H1 (cell line): ENCODE measurements around the gene PSORS1C1. TPM values are rescaled to one million over a fixed set of nuclear protein-coding genes. Genes with fewer than 3 reads are reported as not detected.
A peak's percentile ranks its signal among the peaks of the same experiment; 100 is the strongest.
"Not testable (repeated sequence)": the region's sequence is repeated elsewhere in the genome, so short reads cannot be mapped to it uniquely, and the experiment has no call there.

Experiments
- CTCF ChIA-PET: fragments of 300-600 bp; sonication (Branson Sonifier 250); formaldehyde crosslinking; loops from one replicate; lab custom pipeline; 2021; ENCODE audit not compliant: partially characterized antibody; lab: Charles Lee
- POLR2A ChIA-PET: fragments of 300-600 bp; sonication (Branson Sonifier 250); formaldehyde crosslinking; loops from one replicate; lab custom pipeline; 2021; ENCODE audit warnings: inconsistent platforms; ENCODE audit not compliant: partially characterized antibody; lab: Charles Lee
- DNase-seq, 2 experiments: peaks; one replicate each; pipeline versions ENCODE4 v3.0.0 to v3.0.0-alpha.2; 2010 to 2022; ENCODE audit warnings: low spot score in 2 of 2, low read depth in 1 of 2, mixed read lengths in 1 of 2
- FAIRE-seq: peaks from 2 replicates; lab custom pipeline; 2011; peaks lifted over from hg19 to GRCh38; lab: Jason Lieb, UNC
- H2AFZ ChIP-seq: 2 replicates; pipeline ENCODE4 v1.8.1; 2012; ENCODE audit warnings: low read length, inconsistent platforms
- H2AK5ac ChIP-seq: 2 replicates; pipeline ENCODE4 v1.6.1; 2013; ENCODE audit warnings: low read depth, low read length
- H2BK120ac ChIP-seq: replicated peaks from 2 replicates; pipeline ENCODE3; 2013; ENCODE audit warnings: low read depth, low read length, inconsistent platforms
- H2BK12ac ChIP-seq: 2 replicates; pipeline ENCODE4 v1.6.1; 2013; ENCODE audit warnings: low read depth, low read length
- H2BK15ac ChIP-seq: 2 replicates; pipeline ENCODE4 v1.6.1; 2013; ENCODE audit warnings: low read length
- H2BK20ac ChIP-seq: 2 replicates; pipeline ENCODE4 v1.6.1; 2013; ENCODE audit warnings: low read length
- H2BK5ac ChIP-seq: 2 replicates; pipeline ENCODE4 v1.6.1; 2013; ENCODE audit warnings: low read depth, low read length
- H3K14ac ChIP-seq: 2 replicates; pipeline ENCODE4 v1.6.1; 2013; ENCODE audit warnings: inconsistent platforms; ENCODE audit not compliant: insufficient read length
- H3K18ac ChIP-seq: 2 replicates; pipeline ENCODE4 v1.6.1; 2013; ENCODE audit warnings: low read length; ENCODE audit errors: extremely low read depth
- H3K23ac ChIP-seq: 2 replicates; pipeline ENCODE4 v1.6.1; 2013; ENCODE audit warnings: inconsistent platforms; ENCODE audit not compliant: insufficient read length
- H3K23me2 ChIP-seq: 2 replicates; pipeline ENCODE4 v1.6.1; 2013; ENCODE audit warnings: low read depth, low read length
- H3K27ac ChIP-seq: 2 replicates; pipeline ENCODE4 v1.6.1; 2011; ENCODE audit warnings: low read depth, low read length, inconsistent platforms
- H3K27me3 ChIP-seq, 4 experiments: replicated peaks in 1 of 4; 1 replicate in 1 of 4; 2 replicates in 3 of 4; pipeline versions ENCODE4 v1.6.1 to v1.8.1; 2011 to 2013; ENCODE audit warnings: low read length in 3 of 4, mild to moderate bottlenecking in 3 of 4, inconsistent platforms in 2 of 4, mixed read lengths in 2 of 4, moderate library complexity in 1 of 4; ENCODE audit not compliant: control insufficient read depth in 3 of 4, insufficient read depth in 3 of 4; ENCODE audit errors: extremely low read depth in 1 of 4
- H3K36me3 ChIP-seq, 4 experiments: 2 replicates each; pipeline versions ENCODE4 v1.6.1 to v1.8.1; 2011 to 2013; ENCODE audit warnings: mild to moderate bottlenecking in 4 of 4, low read length in 3 of 4, moderate library complexity in 2 of 4, control low read depth in 1 of 4, inconsistent platforms in 1 of 4; ENCODE audit not compliant: insufficient read depth in 4 of 4, control insufficient read depth in 2 of 4
- H3K4ac ChIP-seq: replicated peaks from 2 replicates; pipeline ENCODE3; 2013; ENCODE audit warnings: low read length, low read depth, mixed read lengths, inconsistent platforms; ENCODE audit not compliant: insufficient read length
- H3K4me1 ChIP-seq, 4 experiments: replicated peaks in 1 of 4; 1 replicate in 1 of 4; 2 replicates in 3 of 4; pipeline versions ENCODE4 v1.6.1 to v1.8.1; 2011 to 2013; ENCODE audit warnings: low read length in 3 of 4, inconsistent platforms in 2 of 4, mixed read lengths in 1 of 4; ENCODE audit not compliant: insufficient read depth in 4 of 4, control insufficient read depth in 3 of 4
- H3K4me2 ChIP-seq, 2 experiments: 2 replicates each; pipeline versions ENCODE4 v1.6.1 to v1.8.1; 2011 to 2013; ENCODE audit warnings: low read depth in 2 of 2, low read length in 2 of 2, control low read depth in 1 of 2, inconsistent platforms in 1 of 2, mild to moderate bottlenecking in 1 of 2; ENCODE audit not compliant: insufficient read depth in 1 of 2
- H3K4me3 ChIP-seq, 4 experiments: fragments of 200-600, 300-600 bp in 1 of 4; sonication (generic), shearing (Covaris generic), sonication (Bioruptor Twin) in 1 of 4; 2 replicates each; pipeline versions ENCODE4 v1.5.1 to v1.8.1; 2011 to 2016; ENCODE audit warnings: low read length in 4 of 4, low read depth in 3 of 4, control low read depth in 2 of 4, inconsistent platforms in 2 of 4, mild to moderate bottlenecking in 2 of 4, mixed read lengths in 1 of 4, moderate library complexity in 1 of 4; ENCODE audit not compliant: insufficient read depth in 2 of 4; ENCODE audit errors: extremely low read depth in 1 of 4
- H3K56ac ChIP-seq: replicated peaks from 2 replicates; pipeline ENCODE3; 2013; ENCODE audit warnings: low read depth, mild to moderate bottlenecking, mixed read lengths, low read length, inconsistent platforms; ENCODE audit not compliant: insufficient read length
- H3K79me1 ChIP-seq: 2 replicates; pipeline ENCODE4 v1.6.1; 2013; ENCODE audit warnings: low read depth, low read length, control low read depth
- H3K79me2 ChIP-seq, 2 experiments: 2 replicates each; pipeline versions ENCODE4 v1.6.1 to v1.8.1; 2012 to 2013; ENCODE audit warnings: low read length in 2 of 2, mild to moderate bottlenecking in 2 of 2, inconsistent platforms in 1 of 2; ENCODE audit not compliant: insufficient read depth in 2 of 2, control insufficient read depth in 1 of 2
- H3K9ac ChIP-seq, 4 experiments: replicated peaks in 1 of 4; 1 replicate in 1 of 4; 2 replicates in 3 of 4; pipeline versions ENCODE4 v1.6.1 to v1.8.1; 2011 to 2013; ENCODE audit warnings: low read depth in 3 of 4, low read length in 3 of 4, control low read depth in 2 of 4, mild to moderate bottlenecking in 2 of 4, moderate library complexity in 2 of 4, inconsistent platforms in 1 of 4; ENCODE audit errors: extremely low read depth in 1 of 4
- H3K9me3 ChIP-seq, 2 experiments: 2 replicates each; pipeline versions ENCODE4 v1.6.1 to v1.8.1; 2012 to 2013; ENCODE audit warnings: mild to moderate bottlenecking in 2 of 2, moderate library complexity in 2 of 2, control low read depth in 1 of 2, inconsistent platforms in 1 of 2, low read depth in 1 of 2, low read length in 1 of 2, mixed read lengths in 1 of 2; ENCODE audit not compliant: insufficient read depth in 2 of 2
- H4K20me1 ChIP-seq, 2 experiments: replicated peaks in 1 of 2; 2 replicates each; pipeline versions ENCODE3 to v1.8.1; 2011 to 2013; ENCODE audit warnings: inconsistent platforms in 2 of 2, low read length in 2 of 2, mild to moderate bottlenecking in 1 of 2; ENCODE audit not compliant: insufficient read depth in 2 of 2, control insufficient read depth in 1 of 2
- H4K5ac ChIP-seq: 2 replicates; pipeline ENCODE4 v1.6.1; 2013; ENCODE audit warnings: low read length, low read depth, mixed read lengths, inconsistent platforms; ENCODE audit not compliant: insufficient read length
- H4K8ac ChIP-seq: 2 replicates; pipeline ENCODE4 v1.8.0; 2013; ENCODE audit warnings: mild to moderate bottlenecking, moderate library complexity, low read length, inconsistent platforms; ENCODE audit not compliant: insufficient read depth; ENCODE audit errors: extremely low read depth
- H4K91ac ChIP-seq: replicated peaks from 2 replicates; pipeline ENCODE3; 2013; ENCODE audit warnings: low read length, mixed read lengths, inconsistent platforms; ENCODE audit not compliant: insufficient read length
- PHF8 ChIP-seq: fragments of 200-600 bp; sonication (generic); conservative IDR thresholded peaks from 2 replicates; pipeline ENCODE4 v1.7.1; 2012; ENCODE audit warnings: low read depth, mild to moderate bottlenecking, inconsistent platforms, low read length, moderate library complexity
- POLR2A ChIP-seq, 2 experiments: IDR thresholded peaks; 1 replicate in 1 of 2; 2 replicates in 1 of 2; pipeline ENCODE4 v1.6.1; 2011; ENCODE audit warnings: low read depth in 2 of 2, low read length in 2 of 2, mild to moderate bottlenecking in 2 of 2; ENCODE audit errors: control extremely low read depth in 1 of 2
- SAP30 ChIP-seq: fragments of 300-600 bp; sonication (generic); IDR thresholded peaks from 2 replicates; pipeline ENCODE4 v1.7.1; 2012; ENCODE audit warnings: low read length, moderate library complexity, mild to moderate bottlenecking, inconsistent platforms; ENCODE audit not compliant: insufficient read depth, insufficient replicate concordance
- TAF1 ChIP-seq: IDR thresholded peaks from 2 replicates; pipeline ENCODE4 v1.6.1; 2011; ENCODE audit warnings: mild to moderate bottlenecking, low read depth, low read length
- WGBS, 2 experiments: shearing (Covaris generic) in 1 of 2; methylation state at CpG; one replicate each; pipeline versions ENCODE4 v1.1.6 to v1.1.7; 2013 to 2015; ENCODE audit warnings: low lambda C conversion rate in 2 of 2, mixed read lengths in 2 of 2, inconsistent platforms in 1 of 2, low coverage in 1 of 2, missing lambda C conversion rate in 1 of 2; ENCODE audit not compliant: insufficient replicate concordance in 2 of 2, insufficient coverage in 1 of 2, insufficient read length in 1 of 2; ENCODE audit errors: extremely low coverage in 1 of 2, missing lambda C conversion rate in 1 of 2; 5-methylcytosine and 5-hydroxymethylcytosine counted together
- polyA plus RNA-seq, 7 experiments: library from polyadenylated mRNA; depleted of rRNA in 3 of 7; stranded (reverse) in 5 of 7; unstranded in 2 of 7; fragments of >200 nt in 5 of 7; fragments of 200-250 nt in 2 of 7; gene quantifications; 1 replicate in 5 of 7; 2 replicates in 1 of 7; 4 replicates in 1 of 7; pipeline versions ENCODE4 v1.2.1 to v1.2.3, GENCODE V29; 2011 to 2013; ENCODE audit warnings: missing spikeins in 2 of 7, mixed read lengths in 2 of 7
- total RNA-seq: library from RNA; stranded (reverse); fragmentation: NEBNext Ultra II Directional; extraction: Animal tissue kit (Norgen Biotek cat#: 25700); gene quantifications from 2 replicates; pipeline ENCODE4 v1.2.1, GENCODE V29; 2021

The PSORS1C1 gene
- total and polyA plus RNA-seq, 2 of the 8 experiments (the other 6 are each of a cell fraction or from before 2014, with no cell fraction given): 0.12 to 0.52 TPM

- Histone ChIP-seq H4K91ac (peak overlapping the region; percentile 69), H3K36me3 (peaks cover 6 to 12% (median 9%) of the 10 kb centered on the region in 4 experiments), H4K5ac (peak overlapping the region; percentile 55), H3K4me2 (peak overlapping the region; percentile 82 to 83), H3K4me1 (peaks cover 22 to 38% (median 30%) of the 10 kb centered on the region in 4 experiments), H3K79me2 (peaks cover 23 to 73% of the 10 kb centered on the region in 2 experiments), H2BK12ac (0 out of 2 replicates have a peak overlapping the region, but pooled peaks have one; percentile 30), H4K8ac (peak overlapping the region; percentile 54; the same call in 1 of the 2 replicates), H3K56ac (peak overlapping the region; percentile 27), H3K23me2 (peaks cover 13% of the 10 kb centered on the region), H3K14ac (peak overlapping the region; percentile 90), H3K4ac (peak overlapping the region; percentile 85), H3K27ac (peak overlapping the region; percentile 77), H2BK5ac (peak overlapping the region; percentile 89), H3K9ac (peak overlapping the region; percentile 72 to 80 (median 78)), H4K20me1 (peaks cover 7 to 19% of the 10 kb centered on the region in 2 experiments), H2BK20ac (peak overlapping the region; percentile 48; the same call in 1 of the 2 replicates), H3K4me3 (peak overlapping the region; percentile 70 to 92 (median 80)), H3K18ac (peak overlapping the region; percentile 95)
- H2AK5ac ChIP-seq, FAIRE-seq, H3K79me1 ChIP-seq, H3K23ac ChIP-seq, H2AFZ ChIP-seq, H2BK120ac ChIP-seq, H3K9me3 ChIP-seq, H2BK15ac ChIP-seq, H3K27me3 ChIP-seq: not testable (repeated sequence)
- CTCF ChIA-PET: interaction anchor here (0.6 to 5.9 kb wide), 13 partner anchors 9 to 100 kb away, joined by 3 to 56 read pairs (median 4); partner anchors contain the start of genes CCHCR1 and TCF19
- DNase-seq: peak in 1 of 2 experiments; percentile 63
- WGBS, 2 experiments: 2% methylated on average over 20 of the region's 23 CpGs; no CpG with 5 or more reads in 1 of the 2 experiments
- TF ChIP-seq PHF8 (peak; percentile 23; the same call in 1 of the 2 replicates), POLR2A (IDR thresholded peaks at IDR 0.05; ENCODE audit: control extremely low read depth in 1 of 2, low read depth in 2 of 2, low read length in 2 of 2) (peak in 1 of 2 experiments; percentile 14; a peak in 2 of 3 replicates), SAP30 (peak; percentile 3), TAF1 (0 out of 2 replicates have a peak, but pooled peaks have one; percentile 48)
- POLR2A ChIA-PET: interaction anchor here (0.5 to 68.5 kb wide), 10 partner anchors 1 to 326 kb away, joined by 3 to 2251 read pairs (median 4); partner anchors contain the start of genes CCHCR1, CDSN, GTF2H4 and POU5F1
Observed at GRCh38 chr6:31169858-31170599, 55.4 kb downstream of the PSORS1C1 start.
